ENCODE results near the gene SH3GL2. TPM values are rescaled to one million over a fixed set of nuclear protein-coding genes. Genes with fewer than 3 reads are reported as not detected.

Gene SH3GL2
- total RNA-seq, 3 donors from 2014 or later (not counting 1 experiment from before 2014, with no cell fraction given) = not detected

- H3K9me3 ChIP-seq (ENCODE audit: control insufficient read depth, insufficient read depth, low read length) = peaks cover 4% of the 10 kb centered on the region
- ATAC-seq (no peak), DNase-seq (no peak)
- Mint-ChIP-seq H3K9me3 (peaks cover 6 to 11% of the 10 kb centered on the region in 2 donors), H3K36me3 (no peaks in the 10 kb centered on the region), H3K4me3 (no peak overlapping the region), H3K4me1 (no peaks in the 10 kb centered on the region), H3K27ac (no peak overlapping the region), H3K27me3 (ENCODE audit: low read depth in 2 of 2) (no peaks in the 10 kb centered on the region)
- no peaks in the 10 kb centered on the region for H3K4me1 ChIP-seq (ENCODE audit: control insufficient read depth, insufficient read depth, low read length)
- TF ChIP-seq CTCF (IDR thresholded peaks at IDR 0.05) = no peak
- no peak overlapping the region for H3K4me3 ChIP-seq (ENCODE audit: low read length)
- no peaks in the 10 kb centered on the region for H3K36me3 ChIP-seq (ENCODE audit: control insufficient read depth, insufficient read depth, low read length)
- H3K27ac ChIP-seq (ENCODE audit: low read length) = no peak overlapping the region
- intact Hi-C loops (cut with micrococcal nuclease) = no loop called here
- H3K27me3 ChIP-seq (ENCODE audit: control insufficient read depth, insufficient read depth, low read length) = no peaks in the 10 kb centered on the region
Measured at GRCh38 chr9:17775656-17776055, 196.8 kb downstream of the SH3GL2 start.

GRCh38 chr9:17776735-17777134, 197.9 kb downstream of the SH3GL2 start:
- Histone ChIP-seq H3K4me1 (ENCODE audit: control insufficient read depth, insufficient read depth, low read length) (no peaks in the 10 kb centered on the region), H3K36me3 (ENCODE audit: control insufficient read depth, insufficient read depth, low read length) (no peaks in the 10 kb centered on the region), H3K27me3 (ENCODE audit: control insufficient read depth, insufficient read depth, low read length) (no peaks in the 10 kb centered on the region), H3K4me3 (ENCODE audit: low read length) (no peak overlapping the region), H3K9me3 (ENCODE audit: control insufficient read depth, insufficient read depth, low read length) (peaks cover 4% of the 10 kb centered on the region), H3K27ac (ENCODE audit: low read length) (no peak overlapping the region)
- no peak for TF ChIP-seq CTCF (IDR thresholded peaks at IDR 0.05)
- H3K27ac Mint-ChIP-seq = no peak overlapping the region
- intact Hi-C loops (cut with micrococcal nuclease) = no loop called here
- no peaks in the 10 kb centered on the region for H3K27me3 Mint-ChIP-seq (ENCODE audit: low read depth in 2 of 2)
- 25% methylated on average over 1 of the region's 3 CpGs for WGBS (ENCODE audit: insufficient coverage)
- ATAC-seq (no peak), DNase-seq (no peak)
- H3K36me3 Mint-ChIP-seq = peaks cover 3% of the 10 kb centered on the region
- no peak overlapping the region for H3K4me3 Mint-ChIP-seq
- H3K9me3 Mint-ChIP-seq = peaks cover 6 to 14% of the 10 kb centered on the region in 2 donors
- H3K4me1 Mint-ChIP-seq = no peaks in the 10 kb centered on the region

GRCh38 chr9:17777465-17777864, 198.6 kb downstream of the SH3GL2 start:
- H3K27ac ChIP-seq (ENCODE audit: low read length) = no peak overlapping the region
- no peak for TF ChIP-seq CTCF (IDR thresholded peaks at IDR 0.05)
- H3K4me3 Mint-ChIP-seq = no peak overlapping the region
- H3K4me3 ChIP-seq (ENCODE audit: low read length) = no peak overlapping the region
- H3K27me3 Mint-ChIP-seq (ENCODE audit: low read depth in 2 of 2) = no peaks in the 10 kb centered on the region
- H3K4me1 Mint-ChIP-seq = no peaks in the 10 kb centered on the region
- peaks cover 7% of the 10 kb centered on the region for H3K36me3 Mint-ChIP-seq
- peaks cover 4% of the 10 kb centered on the region for H3K9me3 ChIP-seq (ENCODE audit: control insufficient read depth, insufficient read depth, low read length)
- ATAC-seq (no peak), DNase-seq (no peak)
- WGBS (ENCODE audit: insufficient coverage) = no CpG with 5 or more reads among the region's 3 CpGs
- H3K4me1 ChIP-seq (ENCODE audit: control insufficient read depth, insufficient read depth, low read length) = no peaks in the 10 kb centered on the region
- H3K9me3 Mint-ChIP-seq = peaks cover 4 to 16% of the 10 kb centered on the region in 2 donors
- no peaks in the 10 kb centered on the region for H3K36me3 ChIP-seq (ENCODE audit: control insufficient read depth, insufficient read depth, low read length)
- intact Hi-C loops (cut with micrococcal nuclease) = no loop called here
- no peaks in the 10 kb centered on the region for H3K27me3 ChIP-seq (ENCODE audit: control insufficient read depth, insufficient read depth, low read length)
- no peak overlapping the region for H3K27ac Mint-ChIP-seq

GRCh38 chr9:17782430-17783149, 203.7 kb downstream of the SH3GL2 start:
- whole genome bisulfite sequencing (ENCODE audit: insufficient coverage) = 89% methylated on average over 6 of the region's 6 CpGs
- no peaks in the 10 kb centered on the region for H3K27me3 Mint-ChIP-seq (ENCODE audit: low read depth in 2 of 2)
- peaks cover 4% of the 10 kb centered on the region for H3K9me3 ChIP-seq (ENCODE audit: control insufficient read depth, insufficient read depth, low read length)
- H3K4me3 ChIP-seq (ENCODE audit: low read length) = no peak overlapping the region
- H3K4me1 Mint-ChIP-seq = no peaks in the 10 kb centered on the region
- H3K36me3 Mint-ChIP-seq = peaks cover 7% of the 10 kb centered on the region
- H3K4me1 ChIP-seq (ENCODE audit: control insufficient read depth, insufficient read depth, low read length) = no peaks in the 10 kb centered on the region
- H3K9me3 Mint-ChIP-seq = peaks cover 4 to 14% of the 10 kb centered on the region in 2 donors
- H3K4me3 Mint-ChIP-seq = no peak overlapping the region
- H3K27me3 ChIP-seq (ENCODE audit: control insufficient read depth, insufficient read depth, low read length) = no peaks in the 10 kb centered on the region
- H3K36me3 ChIP-seq (ENCODE audit: control insufficient read depth, insufficient read depth, low read length) = no peaks in the 10 kb centered on the region
- no peak for TF ChIP-seq CTCF (IDR thresholded peaks at IDR 0.05)
- DNase-seq = no peak
- no peak overlapping the region for H3K27ac Mint-ChIP-seq
- intact Hi-C loops (cut with micrococcal nuclease) = no loop called here
- no peak overlapping the region for H3K27ac ChIP-seq (ENCODE audit: low read length)
- ATAC-seq = no peak

All from natural killer cell (primary cell).